ENCODE results near the gene PNKD. TPM values are rescaled to one million over a fixed set of nuclear protein-coding genes. Genes with fewer than 3 reads are reported as not detected.
"Not testable (repeated sequence)": the region's sequence is repeated elsewhere in the genome, so short reads cannot be mapped to it uniquely, and the experiment has no call there.

Gene PNKD
- total RNA-seq, 1 donor from 2014 or later = 66.2 TPM

DNA sequence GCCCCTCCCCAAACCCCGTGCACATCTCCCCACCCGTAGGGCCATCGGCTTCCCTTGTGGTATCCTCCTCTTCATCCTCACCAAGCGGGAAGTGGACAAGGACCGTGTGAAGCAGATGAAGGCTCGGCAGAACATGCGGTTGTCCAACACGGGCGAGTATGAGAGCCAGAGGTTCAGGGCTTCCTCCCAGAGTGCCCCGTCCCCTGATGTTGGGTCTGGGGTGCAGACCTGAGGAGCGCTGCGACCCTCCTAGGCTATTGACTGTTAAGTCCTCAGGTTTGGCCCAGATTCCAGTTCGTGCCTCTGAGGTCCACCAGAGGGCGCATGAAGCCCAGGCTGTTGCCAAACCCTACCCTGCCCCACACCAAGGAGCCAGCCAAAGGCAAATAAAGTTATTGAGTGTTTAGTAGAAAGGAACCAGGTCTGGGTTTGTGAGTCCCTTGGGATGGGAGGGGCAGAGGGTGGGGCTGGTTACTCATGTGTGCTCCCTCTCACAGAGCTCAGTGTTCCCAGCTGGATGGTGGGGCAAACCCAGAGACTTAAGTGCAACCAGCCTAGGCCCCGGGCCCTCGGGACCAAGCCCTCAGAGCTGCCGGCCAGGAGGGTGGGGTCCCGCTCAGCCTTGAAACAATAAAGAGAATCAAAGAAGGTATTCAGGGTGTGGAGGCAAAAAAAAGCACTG, 2.4 kb downstream of the PNKD start:
- peak; percentile 93 for DNase-seq (ENCODE audit: low spot score)

GRCh38 chr2:218273214-218273907, 3.0 kb downstream of the PNKD start:
- DNase-seq (ENCODE audit: low spot score) = not testable (repeated sequence)

DNA sequence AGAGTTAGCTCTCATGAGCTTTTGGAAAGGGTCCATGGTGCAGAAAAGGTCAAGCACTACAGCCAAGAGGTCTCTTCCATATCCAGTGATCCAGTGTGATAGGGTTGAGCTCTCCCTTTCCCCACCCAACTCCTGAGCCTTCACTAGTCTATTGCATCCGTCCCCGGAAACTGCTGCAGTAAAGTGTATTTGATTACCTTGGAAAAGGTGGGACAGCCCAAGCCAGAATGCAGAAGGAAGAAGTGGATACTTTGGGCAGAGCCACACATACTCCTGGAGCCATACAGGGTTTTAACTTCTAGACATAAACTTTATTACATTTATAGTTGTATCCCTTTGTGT, 3.6 kb downstream of the PNKD start:
- DNase-seq (ENCODE audit: low spot score) = no peak

DNA sequence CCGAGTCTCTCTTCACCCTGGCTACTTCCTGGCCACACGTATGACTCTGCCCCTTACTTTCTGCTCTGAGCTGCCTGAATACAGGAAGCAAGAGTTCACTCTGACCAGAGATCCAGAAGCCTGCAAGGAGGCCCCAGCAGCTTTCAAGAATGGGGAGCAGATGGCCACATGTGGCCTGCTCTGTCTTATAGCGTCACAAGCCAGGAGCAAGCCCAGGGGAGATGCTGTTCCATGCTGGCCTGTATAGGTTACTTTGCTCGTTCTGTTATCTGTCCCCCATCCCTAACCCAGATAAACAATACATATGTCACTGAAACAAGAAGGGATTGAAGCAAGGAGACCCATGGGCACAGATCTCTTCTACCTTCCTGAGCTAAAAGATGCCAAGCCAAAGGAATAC, 4.3 kb downstream of the PNKD start:
- no peak for DNase-seq (ENCODE audit: low spot score)

DNA sequence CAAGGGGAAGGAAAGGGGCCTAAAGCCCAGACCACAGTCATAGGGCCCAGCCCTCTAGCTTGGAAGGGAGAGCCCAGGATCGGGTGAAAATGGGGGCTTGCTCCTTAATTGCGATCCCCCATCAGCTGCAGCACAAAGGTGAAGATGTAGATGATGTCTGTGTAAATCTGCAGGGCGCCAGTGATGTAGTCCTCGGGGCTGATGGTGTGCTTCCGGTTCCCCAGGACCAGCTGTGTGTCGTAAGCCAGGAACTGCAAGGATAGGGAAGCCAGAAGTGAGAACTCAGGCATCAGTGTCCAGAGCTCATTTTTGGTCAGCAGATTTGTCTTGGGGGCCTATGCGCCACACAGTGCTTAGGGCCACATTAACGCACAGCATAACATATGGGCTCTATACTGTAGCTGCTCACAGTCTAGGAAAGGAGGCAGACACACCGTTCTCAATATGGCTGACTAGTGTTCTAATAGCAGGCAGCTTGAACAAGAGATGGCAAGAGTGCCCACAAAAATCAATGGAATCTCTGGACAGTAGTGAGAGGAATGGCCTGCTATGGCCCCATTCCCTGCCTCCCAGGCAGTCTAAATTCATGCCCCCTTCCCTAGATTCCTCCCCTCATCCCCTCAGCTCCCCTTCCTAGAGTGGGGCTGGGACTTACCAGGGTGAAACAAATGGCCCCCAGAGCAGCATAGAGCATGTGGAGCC, 5.2 kb downstream of the PNKD start:
- no peak for DNase-seq (ENCODE audit: low spot score)

GRCh38 chr2:218276986-218277755, 6.9 kb downstream of the PNKD start:
- no peak for DNase-seq (ENCODE audit: low spot score)

- no peak for DNase-seq (ENCODE audit: low spot score)
Observed at GRCh38 chr2:218277921-218278320, 7.6 kb downstream of the PNKD start.

DNA sequence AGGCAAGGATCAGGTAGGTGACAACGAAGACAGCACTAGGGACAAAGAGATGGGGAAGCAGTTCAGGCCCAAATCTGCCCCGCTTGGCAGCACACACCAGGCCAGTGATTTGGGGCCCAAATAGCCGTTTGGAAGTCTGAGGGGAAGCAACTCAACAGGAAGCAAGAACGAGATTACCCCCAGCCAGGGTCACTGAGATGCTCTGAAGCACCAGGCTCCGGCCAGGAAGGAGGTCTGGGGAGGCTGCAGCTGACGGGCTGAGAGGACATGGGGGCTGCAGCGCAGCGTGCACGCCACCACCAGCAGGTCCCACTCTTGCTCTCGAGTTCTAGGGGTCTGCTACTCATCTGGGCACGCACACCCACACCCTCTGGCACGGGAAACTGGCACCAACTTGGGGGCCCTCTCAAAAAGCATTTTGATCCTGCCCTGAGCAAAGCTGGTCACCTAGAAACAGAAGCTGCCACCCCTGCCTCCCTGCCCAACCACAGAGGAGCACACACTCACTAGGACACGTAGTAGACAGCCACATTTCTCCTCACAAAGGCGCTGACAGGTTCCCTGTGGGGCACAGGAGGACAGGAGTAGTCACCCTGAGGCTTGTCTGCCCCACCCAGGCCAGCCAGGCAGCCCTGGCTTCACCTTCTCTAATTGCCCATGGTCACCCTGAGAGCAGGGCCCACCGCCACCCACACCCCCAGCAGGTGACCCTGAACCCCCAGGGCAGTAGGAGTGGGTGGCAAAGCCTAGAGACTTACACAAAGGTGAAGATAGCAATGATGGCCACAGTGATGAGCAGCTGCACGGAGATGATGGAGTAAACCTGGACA, 8.4 kb downstream of the PNKD start:
- no peak for DNase-seq (ENCODE audit: low spot score)

DNA sequence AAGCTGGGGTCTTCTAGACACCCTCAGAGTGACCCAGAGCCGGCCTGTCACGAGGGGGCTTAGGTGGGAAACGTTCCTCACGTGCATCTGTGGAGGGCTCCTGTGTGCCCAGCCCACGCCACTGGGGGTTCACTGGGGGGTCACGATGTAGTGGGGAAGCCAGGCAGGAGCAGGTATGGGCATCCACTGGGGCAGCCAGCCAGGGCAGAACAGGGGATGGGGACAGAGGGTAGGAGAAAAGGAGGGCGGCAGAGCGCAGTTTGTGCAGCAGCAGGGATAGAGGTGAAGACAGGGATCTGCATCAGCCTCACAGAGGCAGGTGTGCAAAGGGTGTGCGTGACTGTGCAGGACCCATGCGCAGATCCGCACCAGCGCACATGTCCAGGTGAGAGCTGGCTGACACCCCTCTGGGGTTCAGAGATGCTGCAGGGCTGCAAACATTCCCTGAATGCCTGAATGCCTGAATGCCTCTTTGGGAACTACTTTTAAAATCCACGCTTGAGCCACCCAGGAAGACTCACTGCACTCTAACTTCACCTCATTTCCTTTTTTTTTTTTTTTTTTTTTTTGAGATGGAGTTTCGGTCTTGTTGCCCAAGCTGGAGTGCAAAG, 10.0 kb downstream of the PNKD start:
- no peak for DNase-seq (ENCODE audit: low spot score)

DNA sequence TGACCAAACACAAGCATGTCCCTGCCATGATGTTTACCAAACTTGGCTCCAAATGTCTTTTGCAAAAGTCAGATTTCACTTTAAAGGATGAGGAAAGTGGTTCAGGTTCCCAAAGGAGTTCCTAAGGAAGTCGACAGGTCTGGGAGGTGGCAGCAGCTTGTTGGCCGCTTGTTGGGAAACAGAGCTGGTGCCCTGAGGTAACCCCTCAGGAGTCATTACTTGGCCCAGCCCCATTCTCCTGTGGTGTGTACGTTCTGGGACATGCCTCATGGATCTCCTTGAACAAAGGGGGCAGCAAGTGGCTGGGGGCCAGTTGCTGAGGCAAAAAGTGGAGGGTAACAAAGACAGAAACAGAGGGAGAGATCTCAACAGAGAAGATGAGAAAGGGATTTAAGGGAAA, 11.1 kb downstream of the PNKD start:
- DNase-seq (ENCODE audit: low spot score) = no peak

DNA sequence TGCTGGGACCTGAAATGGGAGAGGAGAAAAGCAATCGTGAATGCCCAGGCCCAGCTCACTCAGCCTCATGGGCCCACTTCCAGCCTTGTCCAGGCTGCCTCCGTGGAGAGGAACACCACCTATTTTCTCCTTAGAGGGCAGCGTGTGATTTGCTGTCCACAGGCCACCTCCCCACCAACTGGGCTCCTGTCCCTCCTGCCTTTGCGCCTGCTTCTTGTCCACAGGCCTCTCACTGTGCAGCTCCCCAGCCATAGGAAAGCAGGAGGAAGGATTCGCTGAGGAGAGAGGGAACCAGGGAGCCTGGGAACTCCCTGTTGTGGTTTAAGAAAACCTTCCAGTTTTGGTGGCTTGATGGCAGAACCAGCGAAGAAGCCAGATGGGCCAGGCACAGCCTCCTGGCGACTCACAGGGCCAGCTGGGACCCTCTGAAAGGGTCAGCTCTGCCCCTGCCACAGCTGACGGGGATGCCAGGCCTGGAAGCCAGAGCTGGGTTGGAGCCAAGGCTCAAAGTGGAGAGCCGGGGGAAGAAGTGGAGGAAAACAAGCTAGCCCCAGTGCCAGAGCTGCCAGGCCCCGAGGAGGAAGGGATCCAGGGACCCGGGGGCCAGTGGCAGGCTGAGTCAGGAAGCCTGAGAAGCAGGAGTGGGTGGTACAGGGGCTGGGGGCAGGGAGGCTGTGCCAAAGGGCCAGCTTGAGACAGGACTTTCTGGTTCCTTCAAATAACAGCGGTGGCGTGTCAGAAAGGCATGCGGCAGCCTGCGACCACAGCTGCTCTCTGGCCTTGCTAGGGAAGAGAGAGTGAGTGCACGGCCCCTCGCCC, 12.1 kb downstream of the PNKD start:
- DNase-seq (ENCODE audit: low spot score) = peak; percentile 89

DNA sequence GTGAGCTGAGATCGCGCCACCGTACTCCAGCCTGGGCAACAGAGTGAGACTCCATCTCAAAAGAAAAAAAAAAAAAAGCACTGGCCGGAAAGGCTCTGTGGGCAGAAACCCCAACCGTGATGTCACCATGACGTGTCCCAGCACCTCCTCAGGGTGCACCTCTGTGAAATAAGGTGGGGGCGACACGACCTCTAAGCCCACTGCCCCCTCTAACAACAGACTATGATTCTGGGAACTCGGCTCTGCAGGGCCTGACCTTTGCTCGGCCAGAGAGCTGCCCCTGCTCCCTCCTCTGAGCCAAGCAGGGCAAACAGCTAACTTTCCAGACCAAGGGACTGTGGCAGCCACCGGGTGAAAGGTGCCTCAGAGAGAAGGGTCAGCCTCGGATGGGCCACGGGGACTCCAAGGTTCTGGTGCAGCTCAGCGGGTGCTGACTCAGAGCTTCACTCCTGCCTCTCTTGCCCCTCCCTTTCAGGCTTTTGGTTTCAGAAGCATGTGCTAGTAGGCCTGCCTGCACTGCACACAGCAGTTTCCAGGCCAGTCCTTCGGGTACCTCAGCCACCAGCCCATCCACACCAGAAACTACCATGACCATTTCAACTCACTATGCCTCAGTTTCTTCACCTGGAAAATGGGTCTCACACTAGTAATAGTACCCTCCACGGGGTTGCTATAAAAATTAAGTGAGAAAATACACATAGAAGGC, 13.9 kb downstream of the PNKD start:
- DNase-seq (ENCODE audit: low spot score) = peak; percentile 79

GRCh38 chr2:218285604-218286003, 15.3 kb downstream of the PNKD start:
- DNase-seq (ENCODE audit: low spot score) = no peak

DNA sequence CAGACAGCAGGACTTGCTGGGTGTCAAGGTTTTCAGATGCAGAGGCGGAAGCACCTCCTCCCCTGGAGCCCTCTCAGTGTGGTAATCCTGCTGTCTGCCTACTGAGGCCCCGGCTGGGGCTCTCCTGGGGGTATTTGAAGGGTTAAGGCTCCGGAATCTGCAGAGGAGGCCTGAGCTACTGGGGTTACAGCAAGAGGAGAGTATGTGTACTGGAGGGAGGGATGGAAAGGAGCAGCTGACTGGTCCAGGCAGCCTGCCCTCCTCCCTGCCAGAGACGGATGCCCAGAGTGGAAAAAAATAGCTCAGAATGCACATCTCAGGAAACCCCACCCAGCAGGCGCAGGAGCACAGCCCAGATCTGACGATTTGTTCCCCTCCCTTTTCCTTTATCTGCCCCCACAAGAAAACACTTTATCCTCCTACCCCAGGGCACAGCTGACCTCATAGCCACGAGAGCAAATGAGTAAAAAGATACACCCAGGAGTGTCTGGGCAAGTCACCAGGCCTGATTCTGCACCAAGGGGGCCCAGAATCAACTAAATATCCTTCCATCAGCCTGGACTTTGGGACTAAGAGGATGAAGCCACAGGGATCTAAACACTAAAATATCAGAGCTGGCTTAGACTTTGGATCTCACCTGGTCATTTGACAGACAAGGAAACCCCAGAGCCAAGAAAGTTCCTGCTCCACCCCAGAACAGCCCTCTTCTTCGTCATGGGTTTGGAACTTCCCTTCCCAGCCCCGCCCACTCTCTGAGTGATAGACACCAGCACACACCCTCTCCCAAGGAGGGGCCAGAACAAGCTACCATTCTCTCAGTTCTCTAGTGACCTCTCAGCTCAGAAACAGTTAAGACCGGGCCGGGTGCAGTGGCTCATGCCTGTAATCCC, 16.5 kb downstream of the PNKD start:
- DNase-seq (ENCODE audit: low spot score) = peak; percentile 96

DNA sequence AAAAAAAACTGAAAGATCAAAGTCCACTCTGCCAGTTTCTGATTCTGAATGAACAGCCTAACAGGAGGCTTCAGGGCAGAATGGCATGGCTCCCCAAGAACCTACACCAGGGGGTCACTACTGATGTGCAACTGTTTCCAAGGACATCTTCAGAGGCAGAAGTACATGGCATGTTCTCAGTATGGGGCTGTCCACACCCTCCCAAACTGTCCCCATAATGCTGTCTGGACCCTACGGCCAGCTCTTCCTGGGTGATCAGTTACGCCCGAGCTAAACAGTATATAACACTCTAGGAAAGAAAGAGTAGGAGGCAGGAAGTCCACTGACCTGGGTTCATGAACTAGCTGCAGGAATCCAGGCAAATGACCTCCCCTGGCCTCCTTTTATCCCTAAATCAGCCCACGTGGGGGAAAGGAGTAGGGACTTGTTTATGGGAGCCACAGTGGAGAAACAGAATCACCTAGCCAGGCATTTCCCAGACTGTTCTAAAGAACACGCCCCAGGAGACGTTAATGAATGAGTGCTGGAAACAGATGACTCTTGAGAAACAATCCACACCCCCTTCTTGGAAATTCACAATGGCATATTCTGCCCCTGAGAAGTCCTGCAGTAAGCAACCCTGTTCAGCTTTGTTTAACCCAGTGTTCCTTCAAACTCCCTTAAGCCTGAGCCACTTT, 19.5 kb downstream of the PNKD start:
- DNase-seq (ENCODE audit: low spot score) = no peak

- no peak for DNase-seq (ENCODE audit: low spot score)
Observed at GRCh38 chr2:218290316-218291261, 20.3 kb downstream of the PNKD start.
